ENCODE results near the gene STAP2. TPM values are rescaled to one million over a fixed set of nuclear protein-coding genes. Genes with fewer than 3 reads are reported as not detected.

Gene STAP2
- total and polyA plus RNA-seq, 10 of the 15 experiments (the other 5 are each of a cell fraction or from before 2014, with no cell fraction given) = 0.84 to 22.4 (median 15.2) TPM

- TF ChIP-seq ZBTB4 (CRISPR knock-in tag; IDR thresholded peaks at IDR 0.05) (no peak), SMAD5 (IDR thresholded peaks at IDR 0.05; ENCODE audit: low read depth) (no peak), SUZ12 (IDR thresholded peaks at IDR 0.05; ENCODE audit: unreplicated experiment) (no peak), BACH1 (IDR thresholded peaks at IDR 0.05; ENCODE audit: borderline replicate concordance) (no peak), KAT2A (conservative IDR thresholded peaks at IDR 0.05; ENCODE audit: control insufficient read depth, low read depth, low read length) (no peak), CEBPZ (IDR thresholded peaks at IDR 0.05; ENCODE audit: low read depth, low read length) (no peak), MEF2B (IDR thresholded peaks at IDR 0.05; ENCODE audit: partially characterized antibody, poor library complexity, severe bottlenecking) (no peak), EGR1 (IDR thresholded peaks at IDR 0.05; ENCODE audit: borderline replicate concordance in 1 of 2, low read depth in 2 of 2, low read length in 2 of 2) (no peak), ZBTB11 (CRISPR knock-in tag; IDR thresholded peaks at IDR 0.05) (no peak)
Observed at GRCh38 chr19:4324228-4324627, 14.4 kb downstream of the STAP2 start (continued).

All from GM12878 (cell line).